ENCODE data around the gene CORO2A.

DNA sequence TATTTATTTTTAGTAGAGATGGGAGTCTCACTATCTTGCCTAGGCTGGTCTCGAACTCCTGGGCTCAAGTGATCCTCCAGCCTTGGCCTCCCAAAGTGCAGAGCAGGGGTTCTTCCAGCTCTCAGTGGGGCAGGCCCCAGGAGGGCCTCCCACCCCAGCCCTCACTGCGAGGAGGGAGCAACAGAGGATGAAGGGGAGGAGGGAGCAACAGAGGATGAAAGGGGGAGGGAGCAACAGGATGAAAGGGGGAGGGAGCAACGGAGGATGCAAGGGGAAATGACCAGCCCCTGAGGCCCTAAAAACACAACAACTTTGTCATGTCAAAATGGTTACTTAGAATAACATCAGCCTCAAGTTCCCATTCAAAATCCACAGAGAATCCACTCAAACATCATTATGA is 83.4 kb downstream of the CORO2A start:
- no peak for TF ChIP-seq ZNF560 (tag by site-specific recombination; IDR thresholded peaks at IDR 0.05; ENCODE audit: borderline replicate concordance)
- TF ChIP-seq, protein P1, sequence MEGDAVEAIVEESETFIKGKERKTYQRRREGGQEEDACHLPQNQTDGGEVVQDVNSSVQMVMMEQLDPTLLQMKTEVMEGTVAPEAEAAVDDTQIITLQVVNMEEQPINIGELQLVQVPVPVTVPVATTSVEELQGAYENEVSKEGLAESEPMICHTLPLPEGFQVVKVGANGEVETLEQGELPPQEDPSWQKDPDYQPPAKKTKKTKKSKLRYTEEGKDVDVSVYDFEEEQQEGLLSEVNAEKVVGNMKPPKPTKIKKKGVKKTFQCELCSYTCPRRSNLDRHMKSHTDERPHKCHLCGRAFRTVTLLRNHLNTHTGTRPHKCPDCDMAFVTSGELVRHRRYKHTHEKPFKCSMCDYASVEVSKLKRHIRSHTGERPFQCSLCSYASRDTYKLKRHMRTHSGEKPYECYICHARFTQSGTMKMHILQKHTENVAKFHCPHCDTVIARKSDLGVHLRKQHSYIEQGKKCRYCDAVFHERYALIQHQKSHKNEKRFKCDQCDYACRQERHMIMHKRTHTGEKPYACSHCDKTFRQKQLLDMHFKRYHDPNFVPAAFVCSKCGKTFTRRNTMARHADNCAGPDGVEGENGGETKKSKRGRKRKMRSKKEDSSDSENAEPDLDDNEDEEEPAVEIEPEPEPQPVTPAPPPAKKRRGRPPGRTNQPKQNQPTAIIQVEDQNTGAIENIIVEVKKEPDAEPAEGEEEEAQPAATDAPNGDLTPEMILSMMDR (tag by site-specific recombination; IDR thresholded peaks at IDR 0.05): no peak
